Measurements from ENCODE around the gene EEFSEC. TPM values are rescaled to one million over a fixed set of nuclear protein-coding genes. Genes with fewer than 3 reads are reported as not detected.

EEFSEC gene
- total RNA-seq, 1 experiment from 2014 or later, result 37.7 TPM

DNA sequence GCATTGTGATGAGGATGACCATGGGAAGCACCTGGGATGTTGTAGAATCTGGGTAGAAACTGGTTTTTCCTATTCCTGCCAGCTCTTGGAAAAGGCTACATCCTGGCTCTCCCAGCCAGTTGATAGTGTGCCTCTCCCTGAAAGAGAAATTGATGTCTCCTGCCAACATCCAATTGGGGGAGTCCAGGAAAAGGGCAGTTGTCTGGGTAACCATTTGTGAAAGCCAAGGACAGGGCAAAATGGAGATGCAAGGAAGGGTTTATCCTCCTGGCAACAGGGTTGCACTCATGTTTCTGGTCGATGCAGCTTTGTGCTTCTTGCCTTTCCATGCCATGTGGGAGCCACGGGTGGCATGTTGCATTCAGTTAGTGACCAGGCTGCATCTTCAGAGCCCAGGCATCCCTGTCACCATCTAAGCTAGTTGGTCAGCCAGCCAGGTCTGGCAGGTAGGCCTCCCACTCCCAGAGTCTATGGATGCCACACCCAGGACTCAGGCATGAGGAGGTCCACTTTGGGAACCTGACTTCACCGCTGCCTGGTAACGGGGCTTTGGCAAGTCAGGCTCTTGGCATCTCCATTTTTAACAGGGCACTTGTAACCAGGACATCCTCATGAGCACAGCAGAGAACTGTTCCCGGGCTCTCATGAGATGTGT, 159.9 kb downstream of the EEFSEC start:
- CTCF ChIA-PET, result interaction anchor here (2.0 kb wide), 1 partner anchor 11 kb away, joined by 7 read pairs; no protein-coding TSS in a partner anchor
- H3K36me3 Mint-ChIP-seq (ENCODE audit: insufficient read depth, unreplicated experiment), result peaks cover 4% of the 10 kb centered on the region
- no TSS peak for BruUV-seq (replicated peaks)

GRCh38 chr3:128313935-128314334, 160.7 kb downstream of the EEFSEC start:
- CTCF ChIA-PET, result no interaction called here
- no peak overlapping the region for H3K4me3 Mint-ChIP-seq (ENCODE audit: low read depth, unreplicated experiment)
- H3K27me3 Mint-ChIP-seq (ENCODE audit: unreplicated experiment), result no peaks in the 10 kb centered on the region
- no peak for DNase-seq
- H3K4me1 Mint-ChIP-seq (ENCODE audit: low read depth, unreplicated experiment), result no peaks in the 10 kb centered on the region
- no TSS peak for BruUV-seq (replicated peaks)
- TF ChIP-seq, protein P1, sequence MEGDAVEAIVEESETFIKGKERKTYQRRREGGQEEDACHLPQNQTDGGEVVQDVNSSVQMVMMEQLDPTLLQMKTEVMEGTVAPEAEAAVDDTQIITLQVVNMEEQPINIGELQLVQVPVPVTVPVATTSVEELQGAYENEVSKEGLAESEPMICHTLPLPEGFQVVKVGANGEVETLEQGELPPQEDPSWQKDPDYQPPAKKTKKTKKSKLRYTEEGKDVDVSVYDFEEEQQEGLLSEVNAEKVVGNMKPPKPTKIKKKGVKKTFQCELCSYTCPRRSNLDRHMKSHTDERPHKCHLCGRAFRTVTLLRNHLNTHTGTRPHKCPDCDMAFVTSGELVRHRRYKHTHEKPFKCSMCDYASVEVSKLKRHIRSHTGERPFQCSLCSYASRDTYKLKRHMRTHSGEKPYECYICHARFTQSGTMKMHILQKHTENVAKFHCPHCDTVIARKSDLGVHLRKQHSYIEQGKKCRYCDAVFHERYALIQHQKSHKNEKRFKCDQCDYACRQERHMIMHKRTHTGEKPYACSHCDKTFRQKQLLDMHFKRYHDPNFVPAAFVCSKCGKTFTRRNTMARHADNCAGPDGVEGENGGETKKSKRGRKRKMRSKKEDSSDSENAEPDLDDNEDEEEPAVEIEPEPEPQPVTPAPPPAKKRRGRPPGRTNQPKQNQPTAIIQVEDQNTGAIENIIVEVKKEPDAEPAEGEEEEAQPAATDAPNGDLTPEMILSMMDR (IDR thresholded peaks at IDR 0.05; ENCODE audit: unreplicated experiment), result no peak
- peaks cover 3% of the 10 kb centered on the region for H3K36me3 Mint-ChIP-seq (ENCODE audit: insufficient read depth, unreplicated experiment)
- H3K9me3 Mint-ChIP-seq (ENCODE audit: low read depth, unreplicated experiment), result no peaks in the 10 kb centered on the region
- H3K27ac Mint-ChIP-seq (ENCODE audit: unreplicated experiment), result no peak overlapping the region
- intact Hi-C loops (cut with micrococcal nuclease; ENCODE audit: unreplicated experiment), result no loop called here

More for the DNA sequence above, 159.9 kb downstream of the EEFSEC start:
- no peak for DNase-seq
- Mint-ChIP-seq H3K4me3 (ENCODE audit: low read depth, unreplicated experiment) (no peak overlapping the region), H3K4me1 (ENCODE audit: low read depth, unreplicated experiment) (no peaks in the 10 kb centered on the region), H3K9me3 (ENCODE audit: low read depth, unreplicated experiment) (no peaks in the 10 kb centered on the region), H3K27ac (ENCODE audit: unreplicated experiment) (no peak overlapping the region), H3K27me3 (ENCODE audit: unreplicated experiment) (no peaks in the 10 kb centered on the region)
- intact Hi-C loops (cut with micrococcal nuclease; ENCODE audit: unreplicated experiment), result no loop called here
- TF ChIP-seq, protein P1 (IDR thresholded peaks at IDR 0.05; ENCODE audit: unreplicated experiment), result no peak

DNA sequence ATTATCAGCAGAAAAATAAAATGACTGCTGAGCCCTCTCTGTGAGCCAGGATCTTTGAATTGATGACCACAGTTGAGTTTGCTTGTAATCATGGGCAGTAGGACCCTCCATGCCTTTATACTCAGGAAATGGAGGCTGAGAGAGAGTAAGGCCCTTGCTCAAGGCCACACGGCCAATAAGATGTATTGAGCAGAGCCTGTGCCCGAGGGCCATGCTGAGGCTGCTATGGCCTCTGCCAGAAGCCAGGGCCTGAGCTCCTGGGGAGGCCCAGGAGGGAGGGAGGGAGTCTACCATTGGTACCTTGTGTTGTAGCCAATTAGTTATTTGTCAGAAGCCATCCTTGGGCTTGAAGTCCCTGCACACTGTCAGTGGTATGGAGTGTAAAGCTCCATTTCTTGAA, 162.0 kb downstream of the EEFSEC start:
- DNase-seq, result no peak
- Mint-ChIP-seq H3K9me3 (ENCODE audit: low read depth, unreplicated experiment) (no peaks in the 10 kb centered on the region), H3K4me3 (ENCODE audit: low read depth, unreplicated experiment) (no peak overlapping the region), H3K36me3 (ENCODE audit: insufficient read depth, unreplicated experiment) (no peaks in the 10 kb centered on the region), H3K27ac (ENCODE audit: unreplicated experiment) (no peak overlapping the region), H3K4me1 (ENCODE audit: low read depth, unreplicated experiment) (no peaks in the 10 kb centered on the region), H3K27me3 (ENCODE audit: unreplicated experiment) (no peaks in the 10 kb centered on the region)
- CTCF ChIA-PET, result no interaction called here
- no TSS peak for BruUV-seq (replicated peaks)
- intact Hi-C loops (cut with micrococcal nuclease; ENCODE audit: unreplicated experiment), result no loop called here
- TF ChIP-seq, protein P1 (IDR thresholded peaks at IDR 0.05; ENCODE audit: unreplicated experiment), result no peak

DNA sequence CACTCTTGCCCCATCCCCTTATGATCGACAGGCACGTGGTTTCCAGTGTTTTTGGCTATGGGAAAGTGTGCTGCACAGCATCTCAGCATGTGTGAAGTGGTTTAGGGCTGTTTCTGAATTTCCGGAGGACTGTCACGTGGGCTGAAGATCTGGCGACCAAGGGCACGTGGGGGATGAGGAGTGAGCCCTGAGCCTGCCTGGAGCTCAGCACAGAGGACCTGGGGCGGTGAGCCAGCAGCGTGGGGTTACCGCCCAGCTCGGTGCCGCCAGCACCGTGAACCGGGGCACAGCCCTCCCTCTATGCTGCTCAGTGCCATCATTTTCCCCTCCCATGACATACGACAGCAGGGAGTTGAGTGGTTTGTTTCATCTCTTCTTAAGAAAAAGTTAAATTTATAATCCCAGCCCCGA, 163.2 kb downstream of the EEFSEC start:
- CTCF ChIA-PET, result no interaction called here
- BruUV-seq (replicated peaks), result no TSS peak

More for the DNA sequence above, 163.2 kb downstream of the EEFSEC start:
- no peak overlapping the region for H3K27ac Mint-ChIP-seq (ENCODE audit: unreplicated experiment)
- intact Hi-C loops (cut with micrococcal nuclease; ENCODE audit: unreplicated experiment), result no loop called here
- no peaks in the 10 kb centered on the region for H3K4me1 Mint-ChIP-seq (ENCODE audit: low read depth, unreplicated experiment)
- no peak for DNase-seq
- H3K27me3 Mint-ChIP-seq (ENCODE audit: unreplicated experiment), result no peaks in the 10 kb centered on the region
- no peaks in the 10 kb centered on the region for H3K9me3 Mint-ChIP-seq (ENCODE audit: low read depth, unreplicated experiment)
- H3K4me3 Mint-ChIP-seq (ENCODE audit: low read depth, unreplicated experiment), result no peak overlapping the region
- no peaks in the 10 kb centered on the region for H3K36me3 Mint-ChIP-seq (ENCODE audit: insufficient read depth, unreplicated experiment)
- TF ChIP-seq, protein P1 (IDR thresholded peaks at IDR 0.05; ENCODE audit: unreplicated experiment), result no peak

Measured in Calu3 (cell line).